MM.1S (cell line): Measurements from ENCODE around the gene SLC25A39.

Experiments
- DNase-seq: peaks from one replicate; pipeline ENCODE4 v3.0.0-alpha.2; 2015
- H2AFZ ChIP-seq: fragments of 300-600 bp; sonication (generic); 2 replicates; pipeline ENCODE4 v1.6.0; 2016; ENCODE audit warnings: antibody characterized with exemption, low read length
- H3F3A ChIP-seq: fragments of 300-600 bp; sonication (generic); 2 replicates; pipeline ENCODE4 v1.6.1; 2016; ENCODE audit warnings: mild to moderate bottlenecking, antibody characterized with exemption, low read length, moderate library complexity, mixed read lengths; ENCODE audit not compliant: insufficient read depth
- H3K27ac ChIP-seq: fragments of 300-600 bp; sonication (generic); 2 replicates; pipeline ENCODE4 v1.5.1; 2016; ENCODE audit warnings: mild to moderate bottlenecking, low read length
- H3K27me3 ChIP-seq: fragments of 300-600 bp; sonication (generic); replicated peaks from 2 replicates; pipeline ENCODE4 v1.6.0; 2016; ENCODE audit warnings: low read length; ENCODE audit not compliant: insufficient read depth
- H3K36me3 ChIP-seq: fragments of 300-600 bp; sonication (generic); replicated peaks from 2 replicates; pipeline ENCODE4 v1.6.1; 2016; ENCODE audit warnings: mild to moderate bottlenecking, low read length, mixed read lengths; ENCODE audit not compliant: insufficient read depth
- H3K4me1 ChIP-seq: fragments of 300-600 bp; sonication (generic); 2 replicates; pipeline ENCODE4 v1.6.1; 2016; ENCODE audit warnings: low read length, mixed read lengths
- H3K4me2 ChIP-seq: fragments of 300-600 bp; sonication (generic); 2 replicates; pipeline ENCODE4 v1.6.0; 2016; ENCODE audit warnings: low read depth, low read length
- H3K4me3 ChIP-seq: fragments of 300-600 bp; sonication (generic); 2 replicates; pipeline ENCODE4 v1.5.1; 2016; ENCODE audit warnings: low read length, mixed read lengths
- H3K79me2 ChIP-seq: fragments of 300-600 bp; sonication (generic); 2 replicates; pipeline ENCODE4 v1.6.1; 2016; ENCODE audit warnings: mixed run types, low read length, mixed read lengths
- H3K9ac ChIP-seq: fragments of 300-600 bp; sonication (generic); 2 replicates; pipeline ENCODE4 v1.6.1; 2016; ENCODE audit warnings: low read length, mixed read lengths
- H3K9me2 ChIP-seq: fragments of 300-600 bp; sonication (generic); replicated peaks from 2 replicates; pipeline ENCODE4 v1.6.1; 2016; ENCODE audit warnings: mild to moderate bottlenecking, low read length, mixed read lengths; ENCODE audit not compliant: insufficient read depth
- H3K9me3 ChIP-seq: fragments of 300-600 bp; sonication (generic); replicated peaks from 2 replicates; pipeline ENCODE4 v1.6.1; 2016; ENCODE audit warnings: mild to moderate bottlenecking, low read length, mixed read lengths; ENCODE audit not compliant: insufficient read depth
- H4K20me1 ChIP-seq: fragments of 300-600 bp; sonication (generic); 2 replicates; pipeline ENCODE4 v1.6.1; 2016; ENCODE audit warnings: mild to moderate bottlenecking, low read length, moderate library complexity, mixed read lengths; ENCODE audit not compliant: insufficient read depth
- EZH2 ChIP-seq: fragments of 300-600 bp; sonication (generic); optimal IDR thresholded peaks from 2 replicates; pipeline ENCODE3; 2017; ENCODE audit warnings: low read depth, mild to moderate bottlenecking, antibody characterized with exemption, low read length, mixed read lengths
- EZH2phosphoT487 ChIP-seq: fragments of 300-600 bp; sonication (generic); IDR thresholded peaks from 2 replicates; pipeline ENCODE4 v1.6.1; 2018; ENCODE audit warnings: antibody characterized with exemption, low read length
- TF ChIP-seq, protein P1 (sequence below): fragments of 300-600 bp; sonication (generic); IDR thresholded peaks from 2 replicates; pipeline ENCODE4 v1.5.1; 2016; ENCODE audit warnings: antibody characterized with exemption, low read length, mixed read lengths

SLC25A39 gene

DNA sequence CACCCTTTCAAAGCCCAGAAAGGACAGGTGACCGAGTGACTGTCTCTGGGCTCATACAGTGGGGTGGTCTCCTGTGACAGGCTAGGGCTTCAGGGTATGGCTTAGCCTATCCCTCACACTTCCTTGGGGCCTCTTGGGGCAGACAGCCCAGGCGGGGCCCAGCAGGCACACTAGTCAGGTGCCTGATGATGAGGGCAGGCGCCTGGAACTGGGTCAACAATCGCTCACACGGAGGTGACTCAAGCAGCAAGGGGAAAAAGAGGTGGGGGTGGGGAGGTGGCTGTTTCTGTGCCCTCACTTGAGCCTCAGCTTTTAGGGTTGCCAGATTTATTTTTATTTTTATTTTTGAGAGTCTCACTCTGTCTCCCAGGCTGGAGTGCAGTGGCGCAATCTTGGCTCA is 14.1 kb upstream of the SLC25A39 start:
- TF ChIP-seq EZH2phosphoT487 (no peak), EZH2 (no peak)
- H3K36me3 ChIP-seq: no peaks in the 10 kb centered on the region
- no peak overlapping the region for H3K9ac ChIP-seq
- no peak overlapping the region for H2AFZ ChIP-seq
- no peak overlapping the region for H3K4me3 ChIP-seq
- H3K9me2 ChIP-seq: no peaks in the 10 kb centered on the region
- H3K4me2 ChIP-seq: no peak overlapping the region
- no peak for DNase-seq
- H3K27me3 ChIP-seq: no peaks in the 10 kb centered on the region
- no peaks in the 10 kb centered on the region for H3K9me3 ChIP-seq
- no peak overlapping the region for H3K27ac ChIP-seq
- no peaks in the 10 kb centered on the region for H4K20me1 ChIP-seq
- no peaks in the 10 kb centered on the region for H3F3A ChIP-seq
- H3K4me1 ChIP-seq: no peaks in the 10 kb centered on the region
- H3K79me2 ChIP-seq: no peaks in the 10 kb centered on the region

DNA sequence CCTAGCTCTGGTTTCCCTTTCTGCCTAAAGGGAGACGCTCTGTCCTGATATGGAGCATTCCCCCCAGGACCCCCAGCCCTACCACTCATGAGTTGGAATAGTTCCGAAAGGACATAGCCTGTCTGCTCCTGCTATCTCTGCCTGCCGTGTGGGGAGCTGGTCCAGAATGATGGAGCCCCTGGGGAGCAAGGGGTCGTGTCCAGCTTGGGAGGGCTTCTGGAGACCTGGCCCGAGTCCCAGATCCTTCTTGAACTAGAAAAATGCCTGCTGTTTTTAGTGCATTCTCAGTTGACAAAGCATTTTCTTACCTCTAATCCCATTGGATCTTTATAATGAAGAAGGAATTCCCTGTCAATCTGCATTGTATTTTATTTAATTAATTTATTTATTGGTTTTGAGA is 11.3 kb upstream of the SLC25A39 start:
- Histone ChIP-seq H3K27me3 (no peaks in the 10 kb centered on the region), H3K27ac (no peak overlapping the region), H2AFZ (no peak overlapping the region), H3K9ac (no peak overlapping the region), H3K4me2 (no peak overlapping the region), H4K20me1 (no peaks in the 10 kb centered on the region), H3K36me3 (no peaks in the 10 kb centered on the region), H3K79me2 (no peaks in the 10 kb centered on the region), H3K9me3 (no peaks in the 10 kb centered on the region), H3K4me3 (no peak overlapping the region), H3K4me1 (peaks cover 2% of the 10 kb centered on the region; the same call in 1 of the 2 replicates), H3F3A (no peaks in the 10 kb centered on the region), H3K9me2 (no peaks in the 10 kb centered on the region)
- no peak for DNase-seq
- TF ChIP-seq, protein P1, sequence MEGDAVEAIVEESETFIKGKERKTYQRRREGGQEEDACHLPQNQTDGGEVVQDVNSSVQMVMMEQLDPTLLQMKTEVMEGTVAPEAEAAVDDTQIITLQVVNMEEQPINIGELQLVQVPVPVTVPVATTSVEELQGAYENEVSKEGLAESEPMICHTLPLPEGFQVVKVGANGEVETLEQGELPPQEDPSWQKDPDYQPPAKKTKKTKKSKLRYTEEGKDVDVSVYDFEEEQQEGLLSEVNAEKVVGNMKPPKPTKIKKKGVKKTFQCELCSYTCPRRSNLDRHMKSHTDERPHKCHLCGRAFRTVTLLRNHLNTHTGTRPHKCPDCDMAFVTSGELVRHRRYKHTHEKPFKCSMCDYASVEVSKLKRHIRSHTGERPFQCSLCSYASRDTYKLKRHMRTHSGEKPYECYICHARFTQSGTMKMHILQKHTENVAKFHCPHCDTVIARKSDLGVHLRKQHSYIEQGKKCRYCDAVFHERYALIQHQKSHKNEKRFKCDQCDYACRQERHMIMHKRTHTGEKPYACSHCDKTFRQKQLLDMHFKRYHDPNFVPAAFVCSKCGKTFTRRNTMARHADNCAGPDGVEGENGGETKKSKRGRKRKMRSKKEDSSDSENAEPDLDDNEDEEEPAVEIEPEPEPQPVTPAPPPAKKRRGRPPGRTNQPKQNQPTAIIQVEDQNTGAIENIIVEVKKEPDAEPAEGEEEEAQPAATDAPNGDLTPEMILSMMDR: no peak
- TF ChIP-seq EZH2 (no peak), EZH2phosphoT487 (no peak)

DNA sequence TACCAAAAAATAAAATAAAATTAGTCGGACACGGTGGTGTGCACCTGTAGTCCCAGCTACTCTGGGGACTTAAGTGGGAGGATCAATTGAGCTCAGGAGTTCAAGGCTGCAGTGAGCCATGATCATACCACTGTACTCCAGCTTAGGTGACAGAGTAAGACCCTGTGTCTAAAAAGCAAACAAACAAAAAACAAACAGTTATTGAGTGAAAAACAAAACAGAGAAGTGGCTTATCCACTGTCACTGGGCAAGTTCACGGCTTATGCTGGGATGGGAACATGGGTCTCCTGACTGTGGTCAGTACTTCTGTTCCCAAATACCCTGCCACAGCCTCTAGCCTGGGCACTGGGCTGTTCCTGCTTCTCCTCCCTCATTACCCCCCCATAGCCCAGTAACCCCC is 10.9 kb upstream of the SLC25A39 start:
- Histone ChIP-seq H3K36me3 (no peaks in the 10 kb centered on the region), H3K9ac (no peak overlapping the region), H2AFZ (no peak overlapping the region), H4K20me1 (no peaks in the 10 kb centered on the region), H3K27me3 (no peaks in the 10 kb centered on the region), H3K4me2 (no peak overlapping the region), H3K9me2 (no peaks in the 10 kb centered on the region), H3K9me3 (no peaks in the 10 kb centered on the region), H3K79me2 (no peaks in the 10 kb centered on the region), H3K4me3 (no peak overlapping the region), H3K27ac (no peak overlapping the region), H3F3A (no peaks in the 10 kb centered on the region), H3K4me1 (peaks cover 4% of the 10 kb centered on the region; the same call in 1 of the 2 replicates)
- no peak for DNase-seq
- no peak for TF ChIP-seq EZH2phosphoT487
- TF ChIP-seq, protein P1: no peak
- no peak for TF ChIP-seq EZH2

DNA sequence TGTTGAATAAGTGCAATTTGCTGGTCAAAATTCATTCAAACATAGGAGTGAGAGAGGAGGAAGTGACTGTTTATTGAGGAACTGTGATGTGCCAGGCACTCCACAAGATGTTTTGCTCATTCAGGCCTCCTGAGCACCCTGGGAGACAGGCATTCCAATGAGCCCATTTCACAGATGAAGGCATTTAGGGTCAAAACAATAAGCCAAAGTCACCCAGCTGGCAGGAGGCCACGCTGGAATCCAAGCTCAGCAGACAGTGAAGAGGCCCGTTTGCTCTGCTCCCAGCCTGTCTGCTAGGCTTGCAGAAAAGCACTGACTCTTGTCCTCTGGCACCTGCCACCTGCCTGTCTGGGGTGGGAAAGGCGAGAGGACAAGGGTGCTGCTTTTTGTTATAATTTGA is 10.1 kb upstream of the SLC25A39 start:
- Histone ChIP-seq H3K9me3 (no peaks in the 10 kb centered on the region), H3K4me3 (no peak overlapping the region), H3K9ac (no peak overlapping the region), H3K27me3 (no peaks in the 10 kb centered on the region), H3K36me3 (no peaks in the 10 kb centered on the region), H3K79me2 (no peaks in the 10 kb centered on the region), H3K4me1 (peaks cover 4% of the 10 kb centered on the region; the same call in 1 of the 2 replicates), H3F3A (no peaks in the 10 kb centered on the region), H3K27ac (no peak overlapping the region), H3K4me2 (no peak overlapping the region), H4K20me1 (no peaks in the 10 kb centered on the region), H2AFZ (no peak overlapping the region), H3K9me2 (no peaks in the 10 kb centered on the region)
- DNase-seq: no peak
- TF ChIP-seq, protein P1: no peak
- TF ChIP-seq EZH2phosphoT487 (no peak), EZH2 (no peak)
